Smooth muscle cell (in vitro differentiated cells): ENCODE data around the gene RNF207. TPM values are rescaled to one million over a fixed set of nuclear protein-coding genes. Genes with fewer than 3 reads are reported as not detected.

Experiments used
- DNase-seq: peaks from one replicate; lab custom pipeline; 2025; ENCODE audit not compliant: unreplicated experiment; lab: John Stamatoyannopoulos, UW
- H2AFZ ChIP-seq: fragments of 200-600 bp; sonication (generic); 2 replicates; pipeline ENCODE4 v1.6.0; 2016; ENCODE audit warnings: antibody characterized with exemption, low read depth, mild to moderate bottlenecking
- H3F3A ChIP-seq: fragments of 200-600 bp; sonication (generic); 2 replicates; pipeline ENCODE4 v1.6.0; 2017; ENCODE audit warnings: antibody characterized with exemption, low read depth
- H3K27ac ChIP-seq: fragments of 200-600 bp; sonication (generic); 2 replicates; pipeline ENCODE4 v1.5.1; 2016; ENCODE audit warnings: low read depth, mild to moderate bottlenecking
- H3K27me3 ChIP-seq: fragments of 200-600 bp; sonication (generic); 2 replicates; pipeline ENCODE4 v1.6.1; 2016; ENCODE audit warnings: low read depth, mild to moderate bottlenecking
- H3K36me3 ChIP-seq: fragments of 200-600 bp; sonication (generic); 2 replicates; pipeline ENCODE4 v1.5.1; 2016; ENCODE audit warnings: low read depth
- H3K4me1 ChIP-seq: fragments of 200-600 bp; sonication (generic); 2 replicates; pipeline ENCODE4 v1.5.1; 2016; ENCODE audit warnings: low read depth
- H3K4me2 ChIP-seq: fragments of 200-600 bp; sonication (generic); 2 replicates; pipeline ENCODE4 v1.6.0; 2016; ENCODE audit warnings: mild to moderate bottlenecking
- H3K4me3 ChIP-seq: fragments of 200-600 bp; sonication (generic); 2 replicates; pipeline ENCODE4 v1.5.1; 2016; ENCODE audit warnings: mild to moderate bottlenecking
- H3K79me2 ChIP-seq: fragments of 200-600 bp; sonication (generic); 2 replicates; pipeline ENCODE4 v1.6.0; 2016; ENCODE audit warnings: low read depth, mild to moderate bottlenecking
- H3K9ac ChIP-seq: fragments of 200-600 bp; sonication (generic); 2 replicates; pipeline ENCODE4 v1.6.0; 2016; ENCODE audit warnings: low read depth
- H3K9me3 ChIP-seq: fragments of 200-600 bp; sonication (generic); replicated peaks from 2 replicates; pipeline ENCODE4 v1.5.1; 2016; ENCODE audit warnings: low read depth
- H4K20me1 ChIP-seq: fragments of 200-600 bp; sonication (generic); 2 replicates; pipeline ENCODE4 v1.6.0; 2016; ENCODE audit warnings: low read depth
- CTCF ChIP-seq: fragments of 200-600 bp; sonication (generic); IDR thresholded peaks from 2 replicates; pipeline ENCODE4 v1.5.1; 2017; ENCODE audit warnings: borderline replicate concordance, mild to moderate bottlenecking, antibody characterized with exemption; ENCODE audit not compliant: insufficient read depth, poor library complexity, severe bottlenecking
- WGBS: methylation state at CpG from one replicate; pipeline ENCODE4 v1.1.7; 2016; ENCODE audit warnings: low lambda C conversion rate; 5-methylcytosine and 5-hydroxymethylcytosine counted together
- polyA plus RNA-seq: library from polyadenylated mRNA; unstranded; fragments of >200 nt; fragmentation: Nextera tagmentation; extraction: Ambion mirVana; gene quantifications from 2 replicates; pipeline ENCODE4 v1.2.1, GENCODE V29; 2016
- total RNA-seq: library from RNA; depleted of rRNA; stranded (reverse); fragments of >200 nt; gene quantifications from 2 replicates; pipeline ENCODE4 v1.2.3, GENCODE V29; 2014

Gene RNF207
- total and polyA plus RNA-seq, 2 experiments from 2014 or later = 1.8 to 2.0 TPM

GRCh38 chr1:6262555-6263420 is 56.9 kb downstream of the RNF207 start:
- Histone ChIP-seq H3K4me2 (no peak overlapping the region), H4K20me1 (peaks cover 20% of the 10 kb centered on the region), H3K9ac (no peak overlapping the region), H2AFZ (no peak overlapping the region), H3K27ac (no peak overlapping the region), H3K4me1 (no peaks in the 10 kb centered on the region), H3K27me3 (no peaks in the 10 kb centered on the region), H3K4me3 (no peak overlapping the region), H3K79me2 (no peaks in the 10 kb centered on the region), H3K36me3 (no peaks in the 10 kb centered on the region), H3K9me3 (no peaks in the 10 kb centered on the region), H3F3A (no peaks in the 10 kb centered on the region)
- TF ChIP-seq CTCF = no peak
- DNase-seq = no peak
- 69% methylated on average over 25 of the region's 25 CpGs for WGBS

GRCh38 chr1:6263716-6264115 is 57.8 kb downstream of the RNF207 start:
- H3K27ac ChIP-seq = no peak overlapping the region
- DNase-seq = no peak
- no peaks in the 10 kb centered on the region for H3K27me3 ChIP-seq
- 92% methylated on average over 7 of the region's 7 CpGs for WGBS
- H3F3A ChIP-seq = no peaks in the 10 kb centered on the region
- no peak overlapping the region for H3K4me3 ChIP-seq
- peaks cover 11% of the 10 kb centered on the region for H4K20me1 ChIP-seq
- H3K4me1 ChIP-seq = no peaks in the 10 kb centered on the region
- no peaks in the 10 kb centered on the region for H3K9me3 ChIP-seq
- no peak for TF ChIP-seq CTCF
- no peak overlapping the region for H3K9ac ChIP-seq
- H2AFZ ChIP-seq = no peak overlapping the region
- H3K36me3 ChIP-seq = no peaks in the 10 kb centered on the region
- H3K4me2 ChIP-seq = no peak overlapping the region
- H3K79me2 ChIP-seq = no peaks in the 10 kb centered on the region

- H2AFZ ChIP-seq = no peak overlapping the region
- 91% methylated on average over 15 of the region's 15 CpGs for WGBS
- no peaks in the 10 kb centered on the region for H3K79me2 ChIP-seq
- no peaks in the 10 kb centered on the region for H3F3A ChIP-seq
- no peaks in the 10 kb centered on the region for H4K20me1 ChIP-seq
- no peaks in the 10 kb centered on the region for H3K9me3 ChIP-seq
- H3K4me3 ChIP-seq = no peak overlapping the region
- no peak overlapping the region for H3K4me2 ChIP-seq
- H3K36me3 ChIP-seq = no peaks in the 10 kb centered on the region
- no peaks in the 10 kb centered on the region for H3K27me3 ChIP-seq
- DNase-seq = no peak
- H3K4me1 ChIP-seq = no peaks in the 10 kb centered on the region
- no peak overlapping the region for H3K27ac ChIP-seq
- no peak overlapping the region for H3K9ac ChIP-seq
- TF ChIP-seq CTCF = no peak
Measured at GRCh38 chr1:6265151-6265550, 59.2 kb downstream of the RNF207 start.

GRCh38 chr1:6266641-6267040 is 60.7 kb downstream of the RNF207 start:
- TF ChIP-seq CTCF = no peak
- Histone ChIP-seq H3K4me3 (no peak overlapping the region), H3K27me3 (no peaks in the 10 kb centered on the region), H2AFZ (no peak overlapping the region), H3K9ac (no peak overlapping the region), H3K4me1 (no peaks in the 10 kb centered on the region), H3K27ac (no peak overlapping the region), H3K9me3 (no peaks in the 10 kb centered on the region), H4K20me1 (no peaks in the 10 kb centered on the region), H3K79me2 (no peaks in the 10 kb centered on the region), H3K4me2 (no peak overlapping the region), H3F3A (no peaks in the 10 kb centered on the region), H3K36me3 (no peaks in the 10 kb centered on the region)
- DNase-seq = no peak
- 91% methylated on average over 11 of the region's 11 CpGs for WGBS
